SJCRH30 (cell line): Measurements from ENCODE around the gene MORC3. TPM values are rescaled to one million over a fixed set of nuclear protein-coding genes. Genes with fewer than 3 reads are reported as not detected.
"Not testable (repeated sequence)": the region's sequence is repeated elsewhere in the genome, so short reads cannot be mapped to it uniquely, and the experiment has no call there.

Experiments
- DNase-seq, 2 experiments: peaks; one replicate each; pipeline ENCODE4 v3.0.0-alpha.2; 2015 to 2020
- H3K27ac ChIP-seq: fragments of 250-450 bp; sonication (Bioruptor Pico); 2 replicates; pipeline ENCODE4 v1.5.1; 2020; ENCODE audit warnings: mild to moderate bottlenecking, moderate library complexity
- H3K27me3 ChIP-seq: fragments of 250-450 bp; sonication (Bioruptor Pico); 2 replicates; pipeline ENCODE4 v1.5.1; 2020; ENCODE audit warnings: mild to moderate bottlenecking, moderate library complexity
- H3K36me3 ChIP-seq: fragments of 250-450 bp; sonication (Bioruptor Pico); 2 replicates; pipeline ENCODE4 v1.5.1; 2020; ENCODE audit warnings: mild to moderate bottlenecking, moderate library complexity
- H3K4me1 ChIP-seq: fragments of 250-450 bp; sonication (Bioruptor Pico); 2 replicates; pipeline ENCODE4 v1.5.1; 2020; ENCODE audit warnings: mild to moderate bottlenecking, moderate library complexity
- H3K4me3 ChIP-seq: fragments of 250-450 bp; sonication (Bioruptor Pico); 2 replicates; pipeline ENCODE4 v1.5.1; 2020; ENCODE audit warnings: mild to moderate bottlenecking, moderate library complexity
- H3K9me3 ChIP-seq: fragments of 250-450 bp; sonication (Bioruptor Pico); replicated peaks from 2 replicates; pipeline ENCODE4 v1.5.1; 2020; ENCODE audit warnings: mild to moderate bottlenecking, moderate library complexity
- total RNA-seq: library from RNA; depleted of rRNA; stranded (reverse); fragments of >200 nt; shearing (Covaris generic); gene quantifications from 2 replicates; pipeline ENCODE4 v1.2.3, GENCODE V29; 2014

MORC3 gene
- total RNA-seq, 1 experiment from 2014 or later = 42.9 TPM

DNA sequence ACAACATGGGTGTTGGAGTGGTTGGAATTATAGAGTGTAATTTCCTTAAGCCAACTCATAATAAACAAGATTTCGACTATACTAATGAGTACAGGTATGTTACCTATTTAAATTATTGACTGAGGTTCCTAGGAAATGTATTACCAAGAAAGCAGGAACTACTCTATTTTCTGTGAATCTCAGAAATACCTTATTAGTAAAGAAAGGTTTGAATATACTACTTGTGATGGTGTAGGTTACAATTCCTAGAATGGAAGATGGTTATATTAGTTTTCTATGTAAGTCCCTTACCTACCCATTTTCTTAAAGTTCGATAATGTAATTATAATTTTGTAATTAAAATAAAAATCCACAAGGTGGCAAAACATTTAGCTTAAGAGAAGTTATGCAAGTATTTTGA, 29.3 kb downstream of the MORC3 start:
- Histone ChIP-seq H3K27me3 (no peaks in the 10 kb centered on the region), H3K27ac (no peak overlapping the region), H3K4me3 (no peak overlapping the region), H3K9me3 (no peaks in the 10 kb centered on the region), H3K4me1 (no peaks in the 10 kb centered on the region), H3K36me3 (peaks cover 74% of the 10 kb centered on the region)
- DNase-seq = no peak

DNA sequence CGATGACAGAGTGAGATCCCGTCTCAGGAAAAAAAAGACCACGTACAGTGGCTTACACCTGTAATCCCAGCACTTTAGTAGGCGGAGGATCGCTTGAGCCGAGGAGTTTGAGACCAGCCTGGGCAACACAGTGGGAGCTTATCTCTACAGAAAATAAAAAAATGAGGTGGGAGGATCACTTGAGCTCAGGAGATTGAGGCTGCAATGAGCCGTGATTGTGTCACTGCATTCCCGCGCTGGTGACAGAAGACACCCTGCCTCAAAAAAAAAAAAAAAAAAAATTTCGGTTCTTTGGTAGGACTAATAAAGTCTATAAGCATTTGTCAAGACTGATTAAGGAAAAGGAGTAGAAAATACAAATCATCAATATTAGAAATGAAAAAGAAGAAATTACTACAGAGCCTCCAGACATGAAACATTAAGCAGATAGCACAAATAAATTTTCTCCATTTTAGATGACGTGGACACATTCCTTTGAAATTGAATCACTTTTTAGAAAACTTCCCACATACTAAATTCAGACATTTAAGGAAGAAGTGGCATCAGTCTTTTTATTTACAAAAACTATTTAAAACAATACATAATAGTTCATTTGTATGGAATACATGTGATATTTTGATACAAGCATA, 30.4 kb downstream of the MORC3 start:
- H3K27me3 ChIP-seq = no peaks in the 10 kb centered on the region
- no peak overlapping the region for H3K4me3 ChIP-seq
- peaks cover 77% of the 10 kb centered on the region for H3K36me3 ChIP-seq
- no peak overlapping the region for H3K27ac ChIP-seq
- DNase-seq = no peak
- no peaks in the 10 kb centered on the region for H3K9me3 ChIP-seq
- H3K4me1 ChIP-seq = no peaks in the 10 kb centered on the region

DNA sequence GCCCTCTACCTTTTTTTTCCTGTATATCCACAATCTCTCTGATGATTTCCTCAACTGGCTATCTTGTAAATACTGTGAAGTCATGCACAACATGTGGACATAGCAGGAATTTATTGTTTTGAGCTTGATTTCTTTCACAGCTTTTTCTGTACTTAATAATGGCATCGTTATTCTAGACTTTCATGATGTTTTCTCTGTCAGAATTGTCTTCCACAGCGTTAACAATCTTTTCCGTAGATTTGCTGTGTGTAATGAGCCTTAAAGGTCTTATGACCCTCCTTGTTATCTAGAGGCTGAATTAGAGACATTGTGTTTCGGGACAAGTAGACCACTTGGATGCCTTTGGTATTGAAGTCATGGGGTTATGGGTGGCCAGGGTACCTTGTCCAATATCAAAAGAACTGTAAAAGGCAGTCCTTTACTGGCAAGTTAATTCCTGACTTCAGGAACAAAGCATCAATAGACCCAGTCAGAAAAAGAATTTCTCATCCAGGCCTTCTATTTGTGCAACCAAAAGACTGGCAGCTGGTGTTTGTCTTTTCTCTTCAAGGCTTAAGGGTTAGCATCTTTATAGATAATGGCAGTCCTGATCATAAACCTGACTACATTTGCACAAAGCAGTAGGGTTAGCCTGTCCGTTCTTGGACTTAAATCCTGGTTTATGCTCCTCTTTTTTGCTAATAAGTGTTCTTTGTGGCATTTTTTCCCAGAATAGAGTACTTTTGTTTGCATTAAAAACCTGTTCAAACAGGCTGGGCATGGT, 35.1 kb downstream of the MORC3 start:
- Histone ChIP-seq H3K9me3 (no peaks in the 10 kb centered on the region), H3K36me3 (peaks cover 72% of the 10 kb centered on the region)

DNA sequence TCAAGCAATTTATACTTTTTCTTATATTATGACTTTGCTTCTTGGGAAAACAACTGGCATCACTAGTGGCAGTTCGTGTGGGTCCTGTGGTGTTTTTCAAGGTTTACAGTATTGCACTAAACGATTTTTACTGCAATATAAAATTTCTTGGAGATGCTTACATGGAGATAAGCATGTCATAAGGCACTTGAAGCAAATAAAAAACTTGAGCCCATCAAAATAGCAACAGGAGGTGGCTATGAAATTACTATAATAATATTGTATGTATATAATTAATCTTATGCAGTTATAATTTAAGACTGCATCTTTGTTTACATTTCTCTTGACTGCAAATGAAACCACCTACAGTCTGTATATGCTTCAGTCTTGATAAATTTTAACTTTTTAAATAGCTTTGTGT, 35.9 kb downstream of the MORC3 start:
- Histone ChIP-seq H3K27me3 (no peaks in the 10 kb centered on the region), H3K4me1 (no peaks in the 10 kb centered on the region), H3K27ac (no peak overlapping the region), H3K36me3 (peaks cover 73% of the 10 kb centered on the region), H3K4me3 (no peak overlapping the region), H3K9me3 (0 out of 2 replicates have a peak, but pooled peaks cover 2% of the 10 kb centered on the region)
- DNase-seq = no peak

More for the DNA sequence above, 35.1 kb downstream of the MORC3 start:
- Histone ChIP-seq H3K4me3 (no peak overlapping the region), H3K27me3 (no peaks in the 10 kb centered on the region), H3K27ac (no peak overlapping the region), H3K4me1 (no peaks in the 10 kb centered on the region)
- no peak for DNase-seq

DNA sequence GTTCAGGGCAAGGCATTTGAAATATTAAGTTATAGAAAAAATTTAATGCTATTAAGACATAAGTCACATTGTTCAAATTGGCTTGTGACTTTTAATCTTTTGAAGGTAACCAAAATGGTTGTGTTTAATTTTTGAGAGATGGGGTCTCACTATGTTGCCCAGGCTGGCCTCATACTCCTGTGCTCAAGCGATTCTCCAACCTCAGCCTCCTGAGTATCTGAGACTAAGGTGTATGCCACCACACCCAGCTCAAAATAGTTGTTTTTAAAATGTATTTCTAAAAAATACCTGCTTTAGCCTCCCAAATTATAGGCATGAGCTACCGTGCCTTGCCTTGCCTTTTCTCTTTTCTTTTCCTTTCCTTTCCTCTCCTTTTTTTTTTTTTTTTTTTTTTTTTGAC, 39.2 kb downstream of the MORC3 start:
- Histone ChIP-seq H3K9me3 (0 out of 2 replicates have a peak, but pooled peaks cover 2% of the 10 kb centered on the region), H3K4me3 (no peak overlapping the region), H3K27ac (no peak overlapping the region), H3K27me3 (no peaks in the 10 kb centered on the region), H3K36me3 (peaks cover 82% of the 10 kb centered on the region), H3K4me1 (no peaks in the 10 kb centered on the region)
- no peak for DNase-seq

DNA sequence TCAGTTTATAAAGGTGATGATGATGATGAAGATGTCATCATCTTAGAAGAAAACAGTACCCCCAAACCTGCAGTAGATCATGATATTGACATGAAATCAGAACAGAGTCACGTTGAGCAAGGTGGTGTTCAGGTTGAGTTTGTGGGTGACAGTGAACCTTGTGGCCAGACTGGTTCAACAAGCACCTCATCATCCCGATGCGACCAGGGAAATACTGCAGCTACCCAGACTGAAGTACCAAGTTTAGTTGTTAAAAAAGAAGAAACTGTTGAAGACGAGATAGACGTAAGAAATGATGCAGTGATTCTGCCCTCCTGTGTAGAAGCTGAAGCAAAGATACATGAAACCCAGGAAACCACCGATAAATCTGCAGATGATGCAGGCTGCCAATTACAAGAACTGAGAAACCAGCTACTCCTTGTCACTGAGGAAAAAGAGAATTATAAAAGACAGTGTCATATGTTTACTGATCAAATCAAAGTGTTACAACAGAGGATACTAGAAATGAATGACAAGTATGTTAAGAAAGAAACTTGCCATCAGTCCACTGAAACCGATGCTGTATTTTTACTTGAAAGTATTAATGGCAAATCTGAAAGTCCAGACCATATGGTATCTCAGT, 49.2 kb downstream of the MORC3 start:
- Histone ChIP-seq H3K9me3 (no peaks in the 10 kb centered on the region), H3K4me3 (no peak overlapping the region), H3K4me1 (no peaks in the 10 kb centered on the region), H3K27me3 (no peaks in the 10 kb centered on the region), H3K27ac (no peak overlapping the region), H3K36me3 (peaks cover 70% of the 10 kb centered on the region)
- DNase-seq = no peak

DNA sequence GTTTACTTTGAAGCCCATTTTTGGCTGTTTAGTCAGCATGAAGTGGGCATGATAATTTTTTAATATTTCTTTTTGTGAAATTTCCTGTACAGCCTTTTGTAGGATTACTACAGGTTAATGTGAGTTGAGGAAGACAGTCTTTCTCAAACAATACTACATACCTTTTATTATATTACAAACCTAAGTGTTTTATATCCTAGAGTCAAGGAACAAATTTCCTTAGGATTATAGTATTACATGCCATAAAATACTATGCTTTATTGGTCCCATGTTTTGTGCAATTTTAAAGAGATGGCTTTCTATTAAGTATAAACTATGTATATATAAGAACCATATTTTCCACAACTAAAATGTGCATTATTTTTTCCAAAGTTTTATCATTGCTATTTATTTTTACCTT, 56.0 kb downstream of the MORC3 start:
- Histone ChIP-seq H3K4me1 (peaks cover 10% of the 10 kb centered on the region), H3K9me3 (no peaks in the 10 kb centered on the region), H3K36me3 (peaks cover 52% of the 10 kb centered on the region), H3K4me3 (no peak overlapping the region), H3K27ac (no peak overlapping the region), H3K27me3 (no peaks in the 10 kb centered on the region)
- DNase-seq = no peak

DNA sequence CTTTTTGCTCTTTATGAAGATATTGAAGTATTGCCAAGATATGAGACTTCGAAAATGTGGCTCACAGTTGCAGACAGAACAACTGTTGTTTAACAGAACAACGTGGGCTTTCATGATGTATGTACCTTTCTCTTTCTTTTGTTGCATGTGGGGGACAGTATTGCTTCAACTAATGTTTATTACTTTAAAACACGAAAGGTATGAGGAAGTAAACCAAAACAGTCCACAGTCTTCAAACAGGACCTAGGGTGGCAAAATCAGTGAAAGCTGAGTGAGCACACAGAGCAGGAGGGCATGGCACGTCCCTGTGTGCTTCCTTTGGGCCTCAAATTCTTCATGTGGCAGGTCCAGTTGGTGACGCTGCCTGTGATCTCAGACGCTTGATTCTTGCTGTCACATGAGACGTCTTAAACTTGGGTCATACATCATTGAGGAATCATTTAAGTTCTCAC, 57.4 kb downstream of the MORC3 start:
- H3K36me3 ChIP-seq = peaks cover 43% of the 10 kb centered on the region
- no peaks in the 10 kb centered on the region for H3K27me3 ChIP-seq
- no peaks in the 10 kb centered on the region for H3K9me3 ChIP-seq
- DNase-seq = no peak
- H3K4me1 ChIP-seq = peaks cover 10% of the 10 kb centered on the region
- H3K4me3 ChIP-seq = no peak overlapping the region
- H3K27ac ChIP-seq = no peak overlapping the region

DNA sequence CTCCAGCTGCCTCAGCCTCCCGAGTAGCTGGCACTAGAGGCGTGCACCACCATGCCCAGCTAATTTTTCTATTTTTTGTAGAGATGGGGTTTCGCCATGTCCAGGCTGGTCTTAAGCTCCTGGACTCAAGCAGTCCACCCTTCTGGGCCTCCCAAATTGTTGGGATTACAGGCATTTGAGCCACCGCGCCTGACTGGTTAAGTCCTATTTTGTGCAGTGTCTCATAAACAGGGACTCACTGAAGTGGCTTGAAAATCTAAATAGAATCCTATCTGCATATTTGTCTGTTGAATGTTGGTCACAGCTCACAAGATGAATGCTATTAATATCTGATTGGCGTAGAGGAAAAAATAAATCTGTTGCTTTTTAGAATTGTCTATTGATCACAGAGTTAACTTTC, 59.3 kb downstream of the MORC3 start:
- no peaks in the 10 kb centered on the region for H3K27me3 ChIP-seq
- no peaks in the 10 kb centered on the region for H3K9me3 ChIP-seq
- peaks cover 10% of the 10 kb centered on the region for H3K4me1 ChIP-seq
- H3K4me3 ChIP-seq = no peak overlapping the region
- DNase-seq = no peak
- H3K27ac ChIP-seq = no peak overlapping the region
- peaks cover 28% of the 10 kb centered on the region for H3K36me3 ChIP-seq

DNA sequence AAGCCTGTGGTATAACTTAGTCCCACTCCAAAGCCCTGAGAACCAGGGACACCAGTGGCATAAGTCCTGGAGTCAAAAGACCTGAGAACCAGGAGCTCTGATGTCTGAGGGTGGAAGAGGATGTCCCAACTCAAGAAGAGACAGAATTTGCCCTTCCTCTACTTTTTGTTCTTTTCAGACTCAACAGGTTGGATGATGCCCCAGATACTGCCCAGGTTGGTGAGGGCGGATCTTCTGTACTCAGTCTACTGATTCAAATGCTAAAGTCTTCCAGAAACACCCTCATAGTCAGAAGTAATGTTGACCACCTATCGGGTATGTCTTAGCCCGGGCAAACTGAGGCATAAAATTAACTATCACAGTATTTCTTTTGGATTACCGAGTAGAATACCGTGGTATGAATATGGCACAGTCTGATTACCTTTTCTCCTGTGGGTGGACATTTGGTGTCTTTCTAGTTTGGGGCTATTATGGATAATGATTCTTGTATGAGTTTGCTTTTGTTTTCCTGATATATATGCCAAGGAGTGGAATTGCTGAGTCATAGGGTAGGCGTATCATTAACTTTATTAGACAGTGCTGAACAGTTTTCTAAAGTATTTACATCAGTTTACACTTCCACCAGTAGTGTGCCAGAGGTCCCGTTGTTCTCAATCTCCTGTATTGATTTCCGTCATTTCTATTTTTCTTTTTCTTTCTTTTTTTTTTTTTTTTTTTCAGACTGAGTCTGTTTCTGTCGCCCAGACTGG, 62.0 kb downstream of the MORC3 start:
- H3K36me3 ChIP-seq = peaks cover 10% of the 10 kb centered on the region
- H3K27me3 ChIP-seq = no peaks in the 10 kb centered on the region
- H3K4me1 ChIP-seq = peaks cover 10% of the 10 kb centered on the region
- DNase-seq = no peak
- H3K27ac ChIP-seq = no peak overlapping the region
- no peaks in the 10 kb centered on the region for H3K9me3 ChIP-seq
- no peak overlapping the region for H3K4me3 ChIP-seq

DNA sequence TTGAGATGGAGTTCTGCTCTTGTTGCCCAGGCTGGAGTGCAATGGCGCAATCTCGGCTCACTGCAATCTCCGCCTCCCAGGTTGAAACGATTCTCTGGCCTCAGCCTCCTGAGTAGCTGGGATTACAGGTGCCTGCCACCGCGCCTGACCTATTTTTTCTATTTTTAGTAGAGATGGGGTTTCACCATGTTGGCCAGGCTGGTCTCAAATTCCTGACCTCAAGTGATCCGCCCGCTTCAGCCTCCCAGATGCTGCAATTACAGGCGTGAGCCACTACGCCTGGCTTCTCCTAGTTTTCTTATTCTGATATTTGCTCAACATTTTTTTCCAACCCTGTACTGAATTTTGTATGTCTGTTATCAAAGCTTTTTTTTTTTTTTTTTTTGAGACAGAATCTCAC, 62.7 kb downstream of the MORC3 start:
- H3K27me3 ChIP-seq, DNase-seq, H3K27ac ChIP-seq, H3K4me1 ChIP-seq, H3K4me3 ChIP-seq, H3K9me3 ChIP-seq, H3K36me3 ChIP-seq: not testable (repeated sequence)

DNA sequence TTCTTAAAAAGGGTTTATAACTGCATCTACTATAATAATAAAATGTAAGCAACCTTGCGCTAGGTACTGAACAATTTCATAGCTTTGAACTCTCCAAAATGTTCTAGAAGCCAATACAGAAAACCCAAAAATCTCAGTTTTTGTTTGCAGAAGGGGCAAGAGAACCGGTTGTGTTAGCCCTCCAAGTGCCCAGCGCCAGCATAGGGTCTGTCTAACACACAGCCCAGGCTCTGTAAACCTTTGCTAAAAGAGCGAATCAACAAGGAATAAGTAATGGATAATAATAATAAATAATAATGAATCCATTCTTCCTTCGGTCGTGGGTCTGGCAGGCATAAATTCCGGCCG, 64.9 kb downstream of the MORC3 start:
- DNase-seq = no peak
- H3K4me3 ChIP-seq = peak overlapping the region; percentile 76
- H3K27me3 ChIP-seq = no peaks in the 10 kb centered on the region
- H3K36me3 ChIP-seq = no peaks in the 10 kb centered on the region; the same call in 1 of the 2 replicates
- H3K27ac ChIP-seq = peak overlapping the region; percentile 36; the same call in 1 of the 2 replicates
- peaks cover 17% of the 10 kb centered on the region for H3K4me1 ChIP-seq
- H3K9me3 ChIP-seq = no peaks in the 10 kb centered on the region

DNA sequence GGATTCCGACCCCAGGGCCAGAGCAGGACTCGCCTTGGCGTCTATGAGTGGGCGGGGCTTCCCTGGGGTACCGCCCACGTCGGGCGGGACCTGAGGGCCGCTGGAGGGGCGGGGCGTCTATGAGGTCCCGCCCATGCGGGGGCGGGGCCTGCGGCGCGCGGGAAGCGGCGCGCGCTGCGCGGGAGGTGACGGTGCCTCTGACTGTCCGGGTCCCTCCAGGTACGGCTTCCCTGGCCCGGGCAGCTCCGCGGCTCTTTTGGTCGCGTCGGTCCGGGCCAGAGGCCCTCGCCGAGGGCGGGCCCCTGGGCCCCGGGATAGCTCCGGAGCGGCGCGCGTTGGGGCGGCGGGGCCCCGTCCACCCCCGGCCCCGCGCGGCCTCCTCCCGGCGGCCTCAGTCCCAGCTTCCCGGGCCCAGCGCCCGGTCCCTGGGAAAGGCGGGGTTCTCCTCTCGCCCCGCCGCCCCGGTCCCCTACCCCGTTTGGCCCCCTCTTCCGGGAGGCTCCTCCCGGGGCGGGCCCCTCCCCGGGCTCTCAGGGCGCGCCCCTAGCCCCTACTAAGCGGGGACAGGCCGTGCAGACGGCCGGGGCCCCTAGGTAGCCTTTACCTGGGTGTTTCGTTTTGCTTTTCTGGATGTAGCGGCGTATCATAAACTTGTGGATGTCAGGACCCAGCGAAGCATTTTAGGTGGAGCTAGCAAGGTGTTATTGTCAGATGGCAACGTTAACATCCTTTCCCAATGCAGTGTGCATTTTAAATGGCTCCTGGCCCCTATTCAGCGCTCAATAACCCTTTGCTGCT, 65.4 kb downstream of the MORC3 start, which contains the start of gene CHAF1B:
CHAF1B (plus strand) TSS at position 160 of the 798 bp plus-strand sequence. CDS start 745 bp downstream, outside the sequence.
- peak; percentile 77 to 83 for DNase-seq
- H3K9me3 ChIP-seq = no peaks in the 10 kb centered on the region
- no peaks in the 10 kb centered on the region for H3K27me3 ChIP-seq
- H3K4me1 ChIP-seq = peaks cover 11% of the 10 kb centered on the region
- H3K4me3 ChIP-seq = peak within 1 kb of the TSS; percentile 76
- H3K27ac ChIP-seq = peak within 1 kb of the TSS; percentile 36; the same call in 1 of the 2 replicates
- no peaks in the 10 kb centered on the region; the same call in 1 of the 2 replicates for H3K36me3 ChIP-seq
